ENCODE results near the gene KLF2.
A peak's percentile ranks its signal among the peaks of the same experiment; 100 is the strongest.

The KLF2 gene

GRCh38 chr19:16309643-16310042 is 15.0 kb upstream of the KLF2 start:
- DNase-seq: no peak

GRCh38 chr19:16315825-16316505 is 8.7 kb upstream of the KLF2 start:
- no peak for DNase-seq

- no peak for DNase-seq
Measured at GRCh38 chr19:16316506-16316882, 8.1 kb upstream of the KLF2 start.

- DNase-seq: peak; percentile 61
Measured at GRCh38 chr19:16319481-16319880, 5.1 kb upstream of the KLF2 start.

- DNase-seq: no peak
Measured at GRCh38 chr19:16320987-16321386, 3.6 kb upstream of the KLF2 start.

- DNase-seq: no peak
Measured at GRCh38 chr19:16325161-16325527, 518 bp downstream of the KLF2 start.

- peak; percentile 77 for DNase-seq
Measured at GRCh38 chr19:16325641-16326400, 1.2 kb downstream of the KLF2 start.

GRCh38 chr19:16326401-16327168 is 2.0 kb downstream of the KLF2 start:
- DNase-seq: peak; percentile 69

- no peak for DNase-seq
Measured at GRCh38 chr19:16327169-16327475, 2.5 kb downstream of the KLF2 start.

GRCh38 chr19:16327501-16327900 is 2.9 kb downstream of the KLF2 start:
- DNase-seq: peak; percentile 55

- peak; percentile 85 for DNase-seq
Measured at GRCh38 chr19:16327911-16328823, 3.5 kb downstream of the KLF2 start.

- peak; percentile 90 for DNase-seq
Measured at GRCh38 chr19:16328824-16329482, 4.3 kb downstream of the KLF2 start.

GRCh38 chr19:16330368-16330801 is 5.8 kb downstream of the KLF2 start:
- peak; percentile 97 for DNase-seq

GRCh38 chr19:16330806-16331690 is 6.4 kb downstream of the KLF2 start:
- peak; percentile 76 for DNase-seq

- peak; percentile 46 for DNase-seq
Measured at GRCh38 chr19:16333001-16333586, 8.5 kb downstream of the KLF2 start.

GRCh38 chr19:16334411-16334810 is 9.8 kb downstream of the KLF2 start:
- peak; percentile 24 for DNase-seq

GRCh38 chr19:16335226-16335625 is 10.6 kb downstream of the KLF2 start:
- peak; percentile 62 for DNase-seq

- DNase-seq: no peak
Measured at GRCh38 chr19:16336571-16336970, 11.9 kb downstream of the KLF2 start.

GRCh38 chr19:16337809-16338469 is 13.3 kb downstream of the KLF2 start:
- DNase-seq: no peak
